HCT116 (cell line): ENCODE results near the gene MESD.

Experiments used
- EZH2phosphoT487 ChIP-seq: fragments of 200-600 bp; IDR thresholded peaks from 2 replicates; pipeline ENCODE4 v1.6.1; 2018; ENCODE audit warnings: antibody characterized with exemption, borderline replicate concordance
- SRF ChIP-seq: IDR thresholded peaks from 2 replicates; pipeline ENCODE4 v1.6.1; 2012; ENCODE audit warnings: low read depth
- TF ChIP-seq, protein P1 (sequence below), 3 experiments: fragments of 200-600 bp in 1 of 3; sonication (generic) in 1 of 3; IDR thresholded peaks in 2 of 3; conservative IDR thresholded peaks in 1 of 3; 2 replicates each; pipeline ENCODE4 v1.5.1; 2012 to 2017; ENCODE audit warnings: low read depth in 2 of 3, low read length in 2 of 3, antibody characterized with exemption in 1 of 3, borderline replicate concordance in 1 of 3, control low read depth in 1 of 3, mild to moderate bottlenecking in 1 of 3, mixed read lengths in 1 of 3, mixed run types in 1 of 3, moderate library complexity in 1 of 3; ENCODE audit not compliant: insufficient read depth in 1 of 3

DNA sequence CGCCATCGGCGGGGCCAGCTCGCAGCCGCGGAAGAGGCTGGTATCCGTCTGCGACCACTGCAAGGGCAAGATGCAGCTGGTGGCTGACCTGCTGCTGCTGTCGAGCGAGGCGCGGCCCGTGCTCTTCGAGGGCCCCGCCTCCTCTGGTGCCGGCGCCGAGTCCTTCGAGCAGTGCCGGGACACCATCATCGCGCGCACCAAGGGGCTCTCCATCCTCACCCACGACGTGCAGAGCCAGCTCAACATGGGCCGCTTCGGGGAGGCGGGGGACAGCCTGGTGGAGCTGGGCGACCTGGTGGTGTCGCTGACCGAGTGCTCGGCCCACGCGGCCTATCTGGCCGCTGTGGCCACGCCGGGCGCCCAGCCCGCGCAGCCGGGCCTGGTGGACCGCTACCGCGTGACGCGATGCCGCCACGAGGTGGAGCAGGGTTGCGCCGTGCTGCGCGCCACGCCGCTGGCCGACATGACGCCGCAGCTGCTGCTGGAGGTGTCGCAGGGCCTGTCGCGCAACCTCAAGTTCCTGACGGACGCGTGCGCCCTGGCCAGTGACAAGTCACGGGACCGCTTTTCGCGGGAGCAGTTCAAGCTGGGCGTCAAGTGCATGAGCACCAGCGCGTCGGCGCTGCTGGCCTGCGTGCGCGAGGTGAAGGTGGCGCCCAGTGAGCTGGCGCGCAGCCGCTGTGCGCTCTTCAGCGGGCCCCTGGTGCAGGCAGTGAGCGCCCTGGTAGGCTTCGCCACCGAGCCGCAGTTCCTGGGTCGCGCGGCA lies 12.9 kb upstream of the MESD start:
- TF ChIP-seq, protein P1, sequence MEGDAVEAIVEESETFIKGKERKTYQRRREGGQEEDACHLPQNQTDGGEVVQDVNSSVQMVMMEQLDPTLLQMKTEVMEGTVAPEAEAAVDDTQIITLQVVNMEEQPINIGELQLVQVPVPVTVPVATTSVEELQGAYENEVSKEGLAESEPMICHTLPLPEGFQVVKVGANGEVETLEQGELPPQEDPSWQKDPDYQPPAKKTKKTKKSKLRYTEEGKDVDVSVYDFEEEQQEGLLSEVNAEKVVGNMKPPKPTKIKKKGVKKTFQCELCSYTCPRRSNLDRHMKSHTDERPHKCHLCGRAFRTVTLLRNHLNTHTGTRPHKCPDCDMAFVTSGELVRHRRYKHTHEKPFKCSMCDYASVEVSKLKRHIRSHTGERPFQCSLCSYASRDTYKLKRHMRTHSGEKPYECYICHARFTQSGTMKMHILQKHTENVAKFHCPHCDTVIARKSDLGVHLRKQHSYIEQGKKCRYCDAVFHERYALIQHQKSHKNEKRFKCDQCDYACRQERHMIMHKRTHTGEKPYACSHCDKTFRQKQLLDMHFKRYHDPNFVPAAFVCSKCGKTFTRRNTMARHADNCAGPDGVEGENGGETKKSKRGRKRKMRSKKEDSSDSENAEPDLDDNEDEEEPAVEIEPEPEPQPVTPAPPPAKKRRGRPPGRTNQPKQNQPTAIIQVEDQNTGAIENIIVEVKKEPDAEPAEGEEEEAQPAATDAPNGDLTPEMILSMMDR (IDR thresholded peaks at IDR 0.05 in 2 of 3, conservative IDR thresholded peaks at IDR 0.05 in 1 of 3; ENCODE audit: borderline replicate concordance in 1 of 3, insufficient read depth in 1 of 3, low read depth in 2 of 3, low read length in 2 of 3): no peak
- TF ChIP-seq EZH2phosphoT487 (no peak), SRF (no peak)
